CD4-positive, alpha-beta T cell treated with Interleukin-4 for 1 hour (primary cell): ENCODE data around the gene ENOSF1.
A peak's percentile ranks its signal among the peaks of the same experiment; 100 is the strongest.
"Not testable (repeated sequence)": the region's sequence is repeated elsewhere in the genome, so short reads cannot be mapped to it uniquely, and the experiment has no call there.

ENCODE experiments used
- DNase-seq, 2 donors: peaks; one replicate each; pipeline ENCODE4 v3.0.0-alpha.2; 2020 to 2022

Gene ENOSF1

GRCh38 chr18:703213-703967 is 9.0 kb downstream of the ENOSF1 start:
- DNase-seq: no peak

GRCh38 chr18:697800-698199 is 14.6 kb downstream of the ENOSF1 start:
- no peak for DNase-seq

- DNase-seq: no peak
Measured at GRCh38 chr18:697012-697411, 15.4 kb downstream of the ENOSF1 start.

- no peak for DNase-seq
Measured at GRCh38 chr18:693466-694187, 18.8 kb downstream of the ENOSF1 start.

GRCh38 chr18:692824-693223 is 19.6 kb downstream of the ENOSF1 start:
- DNase-seq: no peak

GRCh38 chr18:688323-688722 is 24.1 kb downstream of the ENOSF1 start:
- DNase-seq: no peak

GRCh38 chr18:686339-687111 is 25.9 kb downstream of the ENOSF1 start:
- no peak for DNase-seq

GRCh38 chr18:685438-685837 is 27.0 kb downstream of the ENOSF1 start:
- DNase-seq: no peak

- no peak for DNase-seq
Measured at GRCh38 chr18:683531-683930, 28.9 kb downstream of the ENOSF1 start.

GRCh38 chr18:682833-683232 is 29.6 kb downstream of the ENOSF1 start:
- no peak for DNase-seq

- not testable (repeated sequence) for DNase-seq
Measured at GRCh38 chr18:682416-682815, 30.0 kb downstream of the ENOSF1 start.

GRCh38 chr18:681985-682384 is 30.4 kb downstream of the ENOSF1 start:
- DNase-seq: peak in 1 of 2 donors; percentile 42

- DNase-seq: no peak
Measured at GRCh38 chr18:680392-680791, 32.0 kb downstream of the ENOSF1 start.

GRCh38 chr18:679516-679915 is 32.9 kb downstream of the ENOSF1 start:
- DNase-seq: no peak

GRCh38 chr18:678482-679182 is 33.8 kb downstream of the ENOSF1 start:
- no peak for DNase-seq

GRCh38 chr18:677951-678381 is 34.5 kb downstream of the ENOSF1 start:
- no peak for DNase-seq

- no peak for DNase-seq
Measured at GRCh38 chr18:677145-677544, 35.3 kb downstream of the ENOSF1 start.

GRCh38 chr18:676736-677135 is 35.7 kb downstream of the ENOSF1 start:
- no peak for DNase-seq

GRCh38 chr18:676069-676468 is 36.4 kb downstream of the ENOSF1 start:
- no peak for DNase-seq

GRCh38 chr18:675307-675706 is 37.1 kb downstream of the ENOSF1 start:
- DNase-seq: no peak

- no peak for DNase-seq
Measured at GRCh38 chr18:673769-674168, 38.7 kb downstream of the ENOSF1 start.

- DNase-seq: no peak
Measured at GRCh38 chr18:673317-673716, 39.1 kb downstream of the ENOSF1 start.

- no peak for DNase-seq
Measured at GRCh38 chr18:671405-671804, 41.0 kb downstream of the ENOSF1 start.
